ENCODE results near the gene ZMYND11. TPM values are rescaled to one million over a fixed set of nuclear protein-coding genes. Genes with fewer than 3 reads are reported as not detected.

ZMYND11 gene
- total and polyA plus RNA-seq, 9 of the 15 experiments (the other 6 are each of a cell fraction or from before 2014, with no cell fraction given) = 2.7 to 13.8 (median 8.8) TPM

GRCh38 chr10:178723-179122 lies 43.5 kb downstream of the ZMYND11 start:
- in situ Hi-C loops (cut with MboI) = no loop called here
- Histone ChIP-seq H2AFZ (ENCODE audit: low read depth, low read length) (no peak overlapping the region), H3K79me2 (ENCODE audit: control insufficient read depth, insufficient read depth, low read length) (no peaks in the 10 kb centered on the region), H3K9me3 (replicated peaks; ENCODE audit: control insufficient read depth, insufficient read depth, low read depth, low read length) (no peaks in the 10 kb centered on the region), H3K4me3 (no peak overlapping the region), H3K36me3 (ENCODE audit: control insufficient read depth, insufficient read depth, low read length) (no peaks in the 10 kb centered on the region), H3K4me2 (ENCODE audit: insufficient read depth, low read length) (no peak overlapping the region), H3K9me1 (ENCODE audit: control insufficient read depth, insufficient read depth, low read length) (no peaks in the 10 kb centered on the region), H3K27ac (ENCODE audit: extremely low read depth, low read depth, low read length) (no peak overlapping the region), H3K27me3 (ENCODE audit: control insufficient read depth in 2 of 2, insufficient read depth in 2 of 2, low read length in 2 of 2) (no peaks in the 10 kb centered on the region), H3K4me1 (replicated peaks in 1 of 2; ENCODE audit: control insufficient read depth in 2 of 2, insufficient read depth in 2 of 2, low read length in 2 of 2) (no peaks in the 10 kb centered on the region; a peak in 1 of 5 replicates), H3K9ac (ENCODE audit: insufficient read depth in 1 of 2, low read depth in 2 of 2, low read length in 2 of 2) (no peak overlapping the region), H4K20me1 (replicated peaks; ENCODE audit: control insufficient read depth, insufficient read depth, low read length) (no peaks in the 10 kb centered on the region)
- DNase-seq (ENCODE audit: extremely low read depth in 1 of 4, low spot score in 3 of 4) (no peak), FAIRE-seq (no peak), ATAC-seq (no peak)
- POLR2A ChIA-PET = no interaction called here
- CTCF ChIA-PET (ENCODE audit: low intra/inter-chr PET ratio) = no interaction called here
- no peak for TF ChIP-seq CREB1 (IDR thresholded peaks at IDR 0.05)
- TF ChIP-seq CREB1 (CRISPR knock-in tag; IDR thresholded peaks at IDR 0.05) = no peak
- BruUV-seq (replicated peaks) = no TSS peak
- intact Hi-C loops (cut with micrococcal nuclease) = no loop called here

- no peak for FAIRE-seq
- H3K4me3 ChIP-seq = no peak overlapping the region
Observed at GRCh38 chr10:182441-183201, 47.4 kb downstream of the ZMYND11 start.

More at GRCh38 chr10:182441-183201, 47.4 kb downstream of the ZMYND11 start:
- Histone ChIP-seq H3K4me2 (ENCODE audit: insufficient read depth, low read length) (no peak overlapping the region), H3K9me3 (replicated peaks; ENCODE audit: control insufficient read depth, insufficient read depth, low read depth, low read length) (no peaks in the 10 kb centered on the region), H2AFZ (ENCODE audit: low read depth, low read length) (no peak overlapping the region), H3K79me2 (ENCODE audit: control insufficient read depth, insufficient read depth, low read length) (no peaks in the 10 kb centered on the region), H3K27me3 (ENCODE audit: control insufficient read depth in 2 of 2, insufficient read depth in 2 of 2, low read length in 2 of 2) (no peaks in the 10 kb centered on the region), H3K27ac (ENCODE audit: extremely low read depth, low read depth, low read length) (no peak overlapping the region), H4K20me1 (replicated peaks; ENCODE audit: control insufficient read depth, insufficient read depth, low read length) (no peaks in the 10 kb centered on the region), H3K4me1 (replicated peaks in 1 of 2; ENCODE audit: control insufficient read depth in 2 of 2, insufficient read depth in 2 of 2, low read length in 2 of 2) (no peaks in the 10 kb centered on the region; a peak in 1 of 5 replicates), H3K36me3 (ENCODE audit: control insufficient read depth, insufficient read depth, low read length) (no peaks in the 10 kb centered on the region), H3K9ac (ENCODE audit: insufficient read depth in 1 of 2, low read depth in 2 of 2, low read length in 2 of 2) (no peak overlapping the region), H3K9me1 (ENCODE audit: control insufficient read depth, insufficient read depth, low read length) (no peaks in the 10 kb centered on the region)
- BruUV-seq (replicated peaks) = no TSS peak
- ChIA-PET CTCF (ENCODE audit: low intra/inter-chr PET ratio) (no interaction called here), POLR2A (interaction anchor here (0.6 to 0.7 kb wide), 2 partner anchors 52 to 93 kb away, joined by 3 read pairs; no protein-coding TSS in a partner anchor)
- ATAC-seq (no peak), DNase-seq (ENCODE audit: extremely low read depth in 1 of 4, low spot score in 3 of 4) (no peak)
- WGBS (ENCODE audit: insufficient coverage, low coverage, missing lambda C conversion rate) = 62% methylated on average over 6 of the region's 6 CpGs
- in situ Hi-C loops (cut with MboI) = no loop called here
- TF ChIP-seq DMBX1 (CRISPR knock-in tag; IDR thresholded peaks at IDR 0.05; ENCODE audit: borderline replicate concordance) (no peak), HMGN3 (IDR thresholded peaks at IDR 0.05; ENCODE audit: borderline replicate concordance, extremely low read depth, insufficient read length, low read depth, low read length) (no peak), PHB2 (IDR thresholded peaks at IDR 0.05; ENCODE audit: low read depth) (no peak), RAD51 (IDR thresholded peaks at IDR 0.05; ENCODE audit: borderline replicate concordance, low read depth) (no peak), ELK3 (CRISPR knock-in tag; IDR thresholded peaks at IDR 0.05) (no peak)
- intact Hi-C loops (cut with micrococcal nuclease) = no loop called here

Measured in K562 (cell line).